GM10266 (cell line): ENCODE results near the gene ACOXL.

ENCODE experiments used
- DNase-seq: peaks from one replicate; pipeline ENCODE4 v3.0.0; 2012; ENCODE audit errors: extremely low spot score
- CTCF ChIP-seq: IDR thresholded peaks from 2 replicates; pipeline ENCODE4 v1.5.1; 2012; ENCODE audit warnings: mild to moderate bottlenecking, low read depth; ENCODE audit not compliant: control insufficient read depth, insufficient read depth; ENCODE audit errors: missing control alignments

Gene ACOXL

GRCh38 chr2:111053266-111053665 lies 320.9 kb downstream of the ACOXL start:
- TF ChIP-seq CTCF, result no peak
- peak; percentile 1 for DNase-seq

- no peak for TF ChIP-seq CTCF
- DNase-seq, result peak; percentile 2
These were observed 321.6 kb downstream of the ACOXL start for GRCh38 chr2:111053825-111054515.

DNA sequence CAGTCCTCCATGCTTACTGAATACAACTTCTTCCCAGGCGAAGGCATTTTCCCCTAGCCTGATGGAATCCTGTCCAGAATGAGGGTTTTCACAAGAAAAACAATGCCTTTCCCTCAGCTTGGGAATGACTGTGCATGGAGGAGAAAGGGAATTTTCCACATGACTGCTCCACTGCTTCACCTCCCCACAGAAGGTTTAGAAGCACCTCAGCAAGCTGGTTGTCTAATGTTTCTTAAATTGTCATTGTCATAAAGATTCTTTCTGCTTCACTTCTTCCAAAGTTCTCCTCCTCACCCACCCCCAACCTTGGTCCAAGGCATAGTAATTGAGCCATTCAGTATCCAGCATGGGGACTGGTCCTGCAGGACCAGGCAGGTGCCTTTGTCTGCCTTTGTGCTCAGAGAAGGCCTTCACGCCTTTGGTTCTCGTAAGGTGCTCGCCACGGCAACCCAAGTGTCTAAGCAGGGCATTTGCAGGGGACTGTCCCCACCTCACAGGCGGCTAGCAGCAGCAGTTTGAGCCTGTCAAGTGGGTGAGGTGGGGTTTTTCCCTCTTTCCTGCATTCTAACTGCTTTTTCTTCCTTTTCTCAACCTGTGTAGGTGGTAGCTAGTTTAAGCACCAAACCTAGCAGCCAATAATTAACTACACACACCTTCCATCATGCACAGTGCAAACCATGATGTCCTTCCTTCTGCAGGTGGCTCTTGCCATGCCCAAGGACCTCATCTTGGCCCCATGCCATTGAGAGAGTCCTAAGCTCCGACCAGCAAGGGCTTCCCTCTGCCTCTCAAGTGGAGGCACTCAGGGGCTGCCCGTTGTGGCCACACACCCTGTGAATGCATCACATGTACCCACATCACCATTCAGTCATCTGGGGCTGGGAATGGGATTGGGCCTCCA lies 322.7 kb downstream of the ACOXL start:
- DNase-seq, result peak; percentile 64
- TF ChIP-seq CTCF, result no peak

- no peak for TF ChIP-seq CTCF
- peak; percentile 0 for DNase-seq
These were observed 323.4 kb downstream of the ACOXL start for GRCh38 chr2:111055735-111056134.

- peak; percentile 15 for DNase-seq
- no peak for TF ChIP-seq CTCF
These were observed 324.7 kb downstream of the ACOXL start for GRCh38 chr2:111057045-111057444.

DNA sequence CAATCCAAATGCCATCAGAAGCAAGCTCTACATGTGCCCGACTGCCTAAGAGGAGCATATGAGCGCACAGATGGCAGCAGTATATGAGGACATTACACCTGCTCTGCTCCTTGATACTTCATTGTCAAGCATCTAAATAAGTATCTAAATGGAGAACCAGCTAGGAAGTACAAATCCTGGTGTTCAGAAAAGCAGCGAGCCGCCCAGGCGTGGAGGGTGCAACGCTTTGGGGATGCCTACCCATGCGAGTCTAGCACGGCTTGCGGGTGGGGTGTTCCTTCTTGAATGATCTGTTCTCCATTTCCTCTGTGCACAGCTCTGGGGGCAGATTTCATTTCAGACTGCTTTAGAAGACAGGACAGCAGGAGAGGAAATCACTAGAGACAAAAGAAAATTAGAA lies 325.3 kb downstream of the ACOXL start:
- DNase-seq, result peak; percentile 2
- TF ChIP-seq CTCF, result no peak

DNA sequence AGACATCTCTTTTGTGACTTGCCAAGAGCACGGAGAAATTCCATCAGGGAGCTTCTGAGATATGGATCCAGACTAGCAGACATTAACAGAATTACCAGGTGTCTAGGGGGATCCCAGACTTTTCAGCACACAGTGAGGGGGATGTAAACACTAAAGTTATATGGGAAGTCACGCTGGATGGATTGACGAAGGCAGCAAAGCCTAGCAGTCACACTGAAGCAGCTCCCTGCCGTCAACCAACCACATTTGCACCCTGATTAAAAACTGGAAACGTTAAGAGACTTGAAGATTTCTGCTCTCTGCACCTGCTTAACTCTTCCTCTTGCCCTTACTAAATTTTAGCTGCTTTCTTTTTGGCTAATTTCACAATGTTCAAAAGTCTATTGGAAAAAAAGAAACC lies 325.9 kb downstream of the ACOXL start:
- no peak for TF ChIP-seq CTCF

More for the DNA sequence above, 325.9 kb downstream of the ACOXL start:
- DNase-seq, result peak; percentile 9
